K562 (cell line): ENCODE measurements around the gene TENT4B. TPM values are rescaled to one million over a fixed set of nuclear protein-coding genes. Genes with fewer than 3 reads are reported as not detected.

Source experiments
- ATF7 ChIP-seq: fragments of 450-650 bp; IDR thresholded peaks from 2 replicates; pipeline ENCODE4 v1.7.1; 2014; ENCODE audit warnings: mild to moderate bottlenecking, moderate library complexity
- CBFB ChIP-seq: sonication (generic); formaldehyde crosslinking; IDR thresholded peaks from 2 replicates; pipeline ENCODE4 v1.4.0; 2020; ENCODE audit warnings: mild to moderate bottlenecking, missing genetic modification reagents
- CBX3 ChIP-seq, 2 experiments: IDR thresholded peaks; 1 replicate in 1 of 2; 2 replicates in 1 of 2; pipeline ENCODE4 v1.6.1; 2012; ENCODE audit warnings: inconsistent platforms in 2 of 2, low read length in 2 of 2, borderline replicate concordance in 1 of 2, control low read depth in 1 of 2
- CHD4 ChIP-seq: fragments of 200-600 bp; sonication (generic); IDR thresholded peaks from 3 replicates; pipeline ENCODE4 v1.6.1; 2012; ENCODE audit warnings: low read depth, mild to moderate bottlenecking, mixed read lengths, low read length, inconsistent platforms; ENCODE audit not compliant: insufficient read depth, insufficient replicate concordance, poor library complexity, severe bottlenecking
- PCBP1 ChIP-seq: fragments of 200-400 bp; formaldehyde crosslinking; IDR thresholded peaks from 2 replicates; pipeline ENCODE4 v1.6.1; 2018; ENCODE audit warnings: mild to moderate bottlenecking, low read depth, low read length; ENCODE audit not compliant: poor library complexity, severe bottlenecking
- RB1 ChIP-seq: fragments of 450-650 bp; IDR thresholded peaks from 2 replicates; pipeline ENCODE4 v1.6.1; 2017; ENCODE audit warnings: low read depth, mild to moderate bottlenecking
- STAT5B ChIP-seq: fragments of 250-450 bp; sonication (Bioruptor Pico); IDR thresholded peaks from 2 replicates; pipeline ENCODE4 v1.8.0; 2021; ENCODE audit warnings: mild to moderate bottlenecking, inconsistent platforms
- U2AF2 ChIP-seq: fragments of 200-400 bp; formaldehyde crosslinking; optimal IDR thresholded peaks from 2 replicates; pipeline ENCODE3; 2017; ENCODE audit warnings: low read depth, mild to moderate bottlenecking, low read length
- YBX1 ChIP-seq: fragments of 450-650 bp; IDR thresholded peaks from 2 replicates; pipeline ENCODE4 v1.7.1; 2016; ENCODE audit warnings: mild to moderate bottlenecking
- ZFP1 ChIP-seq: fragments of 450-650 bp; formaldehyde crosslinking; IDR thresholded peaks from 2 replicates; pipeline ENCODE4 v1.4.0; 2020; ENCODE audit warnings: mild to moderate bottlenecking, mixed read lengths
- ZNF146 ChIP-seq: IDR thresholded peaks from one replicate; pipeline ENCODE4 v1.6.1; 2018; ENCODE audit warnings: missing compliant biosample characterization; ENCODE audit not compliant: unreplicated experiment
- polyA plus RNA-seq, 8 experiments: library from polyadenylated mRNA; depleted of rRNA in 4 of 8; stranded (reverse) in 5 of 8; unstranded in 3 of 8; fragments of >200 nt; fragmentation: Nextera tagmentation in 2 of 8; fragmentation: Illumina TruSeq in 1 of 8; extraction: Ambion mirVana in 2 of 8; extraction: Trizol in 1 of 8; gene quantifications; 2 replicates each; pipeline versions ENCODE4 v1.2.1 to v1.2.3, GENCODE V29; 2011 to 2014; ENCODE audit warnings: inconsistent platforms in 1 of 8, missing spikeins in 1 of 8
- total RNA-seq, 7 experiments: library from RNA; depleted of rRNA in 6 of 7; stranded (reverse); fragments of >200 nt in 6 of 7; fragmentation: Illumina TruSeq in 2 of 7; extraction: Trizol in 2 of 7; gene quantifications; 2 replicates each; pipeline versions ENCODE4 v1.2.1 to v1.2.3, GENCODE V29; 2011 to 2021; ENCODE audit warnings: low replicate concordance in 1 of 7
- TF ChIP-seq, protein P1 (sequence below): fragments of 450-650 bp; IDR thresholded peaks from 2 replicates; pipeline ENCODE4 v1.6.1; 2017; ENCODE audit warnings: mild to moderate bottlenecking, moderate library complexity
- TF ChIP-seq, protein P2 (sequence below): sonication (generic); IDR thresholded peaks from 2 replicates; pipeline ENCODE4 v1.6.1; 2016
- TF ChIP-seq, protein P3 (sequence below): fragments of 450-650 bp; formaldehyde crosslinking; IDR thresholded peaks from 2 replicates; pipeline ENCODE4 v1.4.0; 2022; ENCODE audit warnings: mild to moderate bottlenecking, moderate library complexity
- TF ChIP-seq, protein P4 (sequence below): IDR thresholded peaks from 2 replicates; pipeline ENCODE4 v1.6.1; 2011; ENCODE audit warnings: borderline replicate concordance, low read depth, mild to moderate bottlenecking, moderate library complexity, low read length; ENCODE audit not compliant: insufficient read depth, poor library complexity, severe bottlenecking
- TF ChIP-seq, protein P5 (sequence below): fragments of 450-650 bp; IDR thresholded peaks from 2 replicates; pipeline ENCODE4 v1.6.1; 2017; ENCODE audit warnings: antibody characterized with exemption
- TF ChIP-seq, protein P6 (sequence below): fragments of 250-450 bp; sonication (Bioruptor Pico); IDR thresholded peaks from 2 replicates; pipeline ENCODE4 v1.4.0; 2020

The TENT4B gene
- total and polyA plus RNA-seq, 9 of the 15 experiments (the other 6 are each of a cell fraction or from before 2014, with no cell fraction given) = 5.2 to 8.4 (median 7.0) TPM

DNA sequence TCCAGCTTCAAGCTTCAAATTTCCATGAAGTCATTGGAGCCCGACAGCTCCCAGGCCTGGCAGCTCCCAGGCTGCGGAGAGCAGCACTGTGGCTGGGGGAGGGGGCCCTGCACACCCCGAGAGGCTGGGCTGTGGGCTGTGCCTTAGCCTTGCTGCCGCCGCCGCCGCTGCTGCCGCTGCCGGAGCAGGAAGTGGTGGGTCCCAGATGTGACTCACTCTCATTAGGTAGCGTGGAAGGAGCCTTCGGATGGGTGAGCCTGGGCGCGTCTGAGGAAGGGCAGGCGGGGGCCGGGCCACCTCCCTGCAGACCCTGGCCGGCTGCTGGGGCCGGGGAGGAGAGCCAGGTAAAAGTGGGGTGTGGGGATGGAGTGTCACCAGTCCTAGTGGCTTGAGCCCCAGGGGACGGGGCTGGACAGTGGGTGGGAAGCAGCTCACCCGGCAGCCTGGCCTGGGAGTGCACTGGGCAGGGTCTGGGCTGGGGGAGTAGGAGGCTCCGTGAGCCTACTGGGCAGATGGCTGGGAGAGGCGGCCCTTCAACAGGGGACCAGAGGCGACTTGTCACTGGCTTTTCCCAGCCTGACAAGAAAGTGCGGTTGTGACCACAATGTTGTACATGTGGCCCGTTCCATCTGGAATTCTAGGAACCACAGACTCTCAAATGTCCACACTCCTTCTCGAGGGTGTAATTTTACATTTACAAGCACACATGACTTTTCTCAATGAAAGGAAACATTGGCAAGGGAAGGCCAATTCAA is 113.4 kb downstream of the TENT4B start, which contains the start of gene ADCY7 (continued):
- no peak for TF ChIP-seq STAT5B
- no peak for TF ChIP-seq CBFB (CRISPR knock-in tag)
- TF ChIP-seq, protein P1, sequence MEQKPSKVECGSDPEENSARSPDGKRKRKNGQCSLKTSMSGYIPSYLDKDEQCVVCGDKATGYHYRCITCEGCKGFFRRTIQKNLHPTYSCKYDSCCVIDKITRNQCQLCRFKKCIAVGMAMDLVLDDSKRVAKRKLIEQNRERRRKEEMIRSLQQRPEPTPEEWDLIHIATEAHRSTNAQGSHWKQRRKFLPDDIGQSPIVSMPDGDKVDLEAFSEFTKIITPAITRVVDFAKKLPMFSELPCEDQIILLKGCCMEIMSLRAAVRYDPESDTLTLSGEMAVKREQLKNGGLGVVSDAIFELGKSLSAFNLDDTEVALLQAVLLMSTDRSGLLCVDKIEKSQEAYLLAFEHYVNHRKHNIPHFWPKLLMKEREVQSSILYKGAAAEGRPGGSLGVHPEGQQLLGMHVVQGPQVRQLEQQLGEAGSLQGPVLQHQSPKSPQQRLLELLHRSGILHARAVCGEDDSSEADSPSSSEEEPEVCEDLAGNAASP = no peak
- TF ChIP-seq YBX1 = no peak
- TF ChIP-seq, protein P2, sequence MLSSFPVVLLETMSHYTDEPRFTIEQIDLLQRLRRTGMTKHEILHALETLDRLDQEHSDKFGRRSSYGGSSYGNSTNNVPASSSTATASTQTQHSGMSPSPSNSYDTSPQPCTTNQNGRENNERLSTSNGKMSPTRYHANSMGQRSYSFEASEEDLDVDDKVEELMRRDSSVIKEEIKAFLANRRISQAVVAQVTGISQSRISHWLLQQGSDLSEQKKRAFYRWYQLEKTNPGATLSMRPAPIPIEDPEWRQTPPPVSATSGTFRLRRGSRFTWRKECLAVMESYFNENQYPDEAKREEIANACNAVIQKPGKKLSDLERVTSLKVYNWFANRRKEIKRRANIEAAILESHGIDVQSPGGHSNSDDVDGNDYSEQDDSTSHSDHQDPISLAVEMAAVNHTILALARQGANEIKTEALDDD = no peak
- 0 out of 2 replicates have a peak, but pooled peaks have one; percentile 47 for TF ChIP-seq ATF7
- TF ChIP-seq, protein P3, sequence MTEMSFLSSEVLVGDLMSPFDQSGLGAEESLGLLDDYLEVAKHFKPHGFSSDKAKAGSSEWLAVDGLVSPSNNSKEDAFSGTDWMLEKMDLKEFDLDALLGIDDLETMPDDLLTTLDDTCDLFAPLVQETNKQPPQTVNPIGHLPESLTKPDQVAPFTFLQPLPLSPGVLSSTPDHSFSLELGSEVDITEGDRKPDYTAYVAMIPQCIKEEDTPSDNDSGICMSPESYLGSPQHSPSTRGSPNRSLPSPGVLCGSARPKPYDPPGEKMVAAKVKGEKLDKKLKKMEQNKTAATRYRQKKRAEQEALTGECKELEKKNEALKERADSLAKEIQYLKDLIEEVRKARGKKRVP (CRISPR knock-in tag) = no peak
- TF ChIP-seq RB1 = 0 out of 2 replicates have a peak, but pooled peaks have one; percentile 17
- no peak for TF ChIP-seq ZNF146 (CRISPR knock-in tag)
- TF ChIP-seq CHD4 = no peak
- no peak for TF ChIP-seq PCBP1
- TF ChIP-seq, protein P4, sequence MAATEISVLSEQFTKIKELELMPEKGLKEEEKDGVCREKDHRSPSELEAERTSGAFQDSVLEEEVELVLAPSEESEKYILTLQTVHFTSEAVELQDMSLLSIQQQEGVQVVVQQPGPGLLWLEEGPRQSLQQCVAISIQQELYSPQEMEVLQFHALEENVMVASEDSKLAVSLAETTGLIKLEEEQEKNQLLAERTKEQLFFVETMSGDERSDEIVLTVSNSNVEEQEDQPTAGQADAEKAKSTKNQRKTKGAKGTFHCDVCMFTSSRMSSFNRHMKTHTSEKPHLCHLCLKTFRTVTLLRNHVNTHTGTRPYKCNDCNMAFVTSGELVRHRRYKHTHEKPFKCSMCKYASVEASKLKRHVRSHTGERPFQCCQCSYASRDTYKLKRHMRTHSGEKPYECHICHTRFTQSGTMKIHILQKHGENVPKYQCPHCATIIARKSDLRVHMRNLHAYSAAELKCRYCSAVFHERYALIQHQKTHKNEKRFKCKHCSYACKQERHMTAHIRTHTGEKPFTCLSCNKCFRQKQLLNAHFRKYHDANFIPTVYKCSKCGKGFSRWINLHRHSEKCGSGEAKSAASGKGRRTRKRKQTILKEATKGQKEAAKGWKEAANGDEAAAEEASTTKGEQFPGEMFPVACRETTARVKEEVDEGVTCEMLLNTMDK = no peak
- no peak for TF ChIP-seq U2AF2
- no peak for TF ChIP-seq CBX3 (IDR thresholded peaks at IDR 0.05; ENCODE audit: borderline replicate concordance in 1 of 2, low read length in 2 of 2)
- TF ChIP-seq, protein P5, sequence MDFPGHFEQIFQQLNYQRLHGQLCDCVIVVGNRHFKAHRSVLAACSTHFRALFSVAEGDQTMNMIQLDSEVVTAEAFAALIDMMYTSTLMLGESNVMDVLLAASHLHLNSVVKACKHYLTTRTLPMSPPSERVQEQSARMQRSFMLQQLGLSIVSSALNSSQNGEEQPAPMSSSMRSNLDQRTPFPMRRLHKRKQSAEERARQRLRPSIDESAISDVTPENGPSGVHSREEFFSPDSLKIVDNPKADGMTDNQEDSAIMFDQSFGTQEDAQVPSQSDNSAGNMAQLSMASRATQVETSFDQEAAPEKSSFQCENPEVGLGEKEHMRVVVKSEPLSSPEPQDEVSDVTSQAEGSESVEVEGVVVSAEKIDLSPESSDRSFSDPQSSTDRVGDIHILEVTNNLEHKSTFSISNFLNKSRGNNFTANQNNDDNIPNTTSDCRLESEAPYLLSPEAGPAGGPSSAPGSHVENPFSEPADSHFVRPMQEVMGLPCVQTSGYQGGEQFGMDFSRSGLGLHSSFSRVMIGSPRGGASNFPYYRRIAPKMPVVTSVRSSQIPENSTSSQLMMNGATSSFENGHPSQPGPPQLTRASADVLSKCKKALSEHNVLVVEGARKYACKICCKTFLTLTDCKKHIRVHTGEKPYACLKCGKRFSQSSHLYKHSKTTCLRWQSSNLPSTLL = no peak
- TF ChIP-seq, protein P6, sequence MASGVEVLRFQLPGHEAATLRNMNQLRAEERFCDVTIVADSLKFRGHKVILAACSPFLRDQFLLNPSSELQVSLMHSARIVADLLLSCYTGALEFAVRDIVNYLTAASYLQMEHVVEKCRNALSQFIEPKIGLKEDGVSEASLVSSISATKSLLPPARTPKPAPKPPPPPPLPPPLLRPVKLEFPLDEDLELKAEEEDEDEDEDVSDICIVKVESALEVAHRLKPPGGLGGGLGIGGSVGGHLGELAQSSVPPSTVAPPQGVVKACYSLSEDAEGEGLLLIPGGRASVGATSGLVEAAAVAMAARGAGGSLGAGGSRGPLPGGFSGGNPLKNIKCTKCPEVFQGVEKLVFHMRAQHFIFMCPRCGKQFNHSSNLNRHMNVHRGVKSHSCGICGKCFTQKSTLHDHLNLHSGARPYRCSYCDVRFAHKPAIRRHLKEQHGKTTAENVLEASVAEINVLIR = no peak
- TF ChIP-seq ZFP1 = no peak
